CD4-positive, alpha-beta T cell (primary cell): ENCODE results near the gene CHID1. TPM values are rescaled to one million over a fixed set of nuclear protein-coding genes. Genes with fewer than 3 reads are reported as not detected.

Experiments used
- ATAC-seq: fragments of 200-7000 bp; cut with Tn5 transposase; one replicate; pipeline ENCODE4 v1.10.0; 2022; ENCODE audit warnings: mild to moderate bottlenecking; ENCODE audit not compliant: poor library complexity
- CTCF ChIA-PET: fragments of 350-600 bp; sonication (Branson Sonifier 250); formaldehyde crosslinking; loops from one replicate; lab custom pipeline; 2021; ENCODE audit warnings: antibody characterized with exemption, inconsistent platforms; lab: Charles Lee
- POLR2A ChIA-PET: fragments of 350-600 bp; sonication (Branson Sonifier 250); formaldehyde crosslinking; loops from one replicate; lab custom pipeline; 2021; ENCODE audit warnings: antibody characterized with exemption, inconsistent platforms; lab: Charles Lee
- DNase-seq, 14 experiments: peaks; one replicate each; pipeline ENCODE4 v3.0.0-alpha.2; 2013 to 2020; ENCODE audit warnings: mixed read lengths in 2 of 14
- H3K27ac ChIP-seq, 2 donors: one replicate each; pipeline versions ENCODE4 v1.5.1 to v1.7.0; 2013; ENCODE audit warnings: low read length in 2 of 2, low read depth in 1 of 2, mild to moderate bottlenecking in 1 of 2
- H3K27me3 ChIP-seq, 2 experiments: 1 replicate in 1 of 2; 2 replicates in 1 of 2; pipeline versions ENCODE4 v1.6.1 to v1.7.0; 2013; ENCODE audit warnings: low read length in 2 of 2, control low read depth in 1 of 2, mild to moderate bottlenecking in 1 of 2, moderate library complexity in 1 of 2; ENCODE audit not compliant: insufficient read depth in 2 of 2, control insufficient read depth in 1 of 2
- H3K36me3 ChIP-seq: one replicate; pipeline ENCODE4 v1.6.1; 2013; ENCODE audit warnings: low read length, control low read depth; ENCODE audit not compliant: insufficient read depth
- H3K4me1 ChIP-seq: one replicate; pipeline ENCODE4 v1.6.1; 2013; ENCODE audit warnings: low read length, control low read depth; ENCODE audit not compliant: insufficient read depth
- H3K4me3 ChIP-seq: one replicate; pipeline ENCODE4 v1.5.1; 2013; ENCODE audit warnings: mild to moderate bottlenecking, low read length, moderate library complexity
- H3K9me3 ChIP-seq, 2 experiments: 1 replicate in 1 of 2; 2 replicates in 1 of 2; pipeline versions ENCODE4 v1.6.1 to v1.7.0; 2013; ENCODE audit warnings: low read length in 2 of 2, mild to moderate bottlenecking in 2 of 2, control low read depth in 1 of 2, moderate library complexity in 1 of 2; ENCODE audit not compliant: control insufficient read depth in 1 of 2, insufficient read depth in 1 of 2
- H3K27ac Mint-ChIP-seq: one replicate; pipeline ENCODE4 v1.8.0; 2020; ENCODE audit warnings: mixed read lengths
- H3K27me3 Mint-ChIP-seq: one replicate; pipeline ENCODE4 v1.8.0; 2021; ENCODE audit warnings: mixed read lengths
- H3K36me3 Mint-ChIP-seq: one replicate; pipeline ENCODE4 v1.8.0; 2021; ENCODE audit warnings: low read depth, mixed read lengths
- H3K4me1 Mint-ChIP-seq: one replicate; pipeline ENCODE4 v1.8.0; 2021; ENCODE audit warnings: low read depth, mixed read lengths
- H3K4me3 Mint-ChIP-seq: one replicate; pipeline ENCODE4 v1.8.0; 2020; ENCODE audit warnings: mild to moderate bottlenecking, mixed read lengths
- H3K9me3 Mint-ChIP-seq: one replicate; pipeline ENCODE4 v1.8.0; 2020; ENCODE audit warnings: mixed read lengths
- intact Hi-C, 2 experiments: fragments of 100-400 bp; cut with DNase I in 1 of 2; cut with micrococcal nuclease in 1 of 2; formaldehyde crosslinking; loops; one replicate each; pipeline versions ENCODE4 v1.15.1 to v1.9.0; 2023 to 2025; cut with DNase I, micrococcal nuclease
- total RNA-seq, 174 experiments: library from RNA in 2 of 174; stranded (reverse) in 2 of 174; gene quantifications; one replicate each; pipeline ENCODE4 v1.2.3 and lab custom pipeline; 2021 to 2026
- TF ChIP-seq, protein P1 (sequence below): fragments of 200-600 bp; IDR thresholded peaks from one replicate; pipeline ENCODE4 v1.8.0; 2022; ENCODE audit warnings: antibody characterized with exemption, mild to moderate bottlenecking

CHID1 gene
- total RNA-seq, 2 experiments from 2014 or later, result 17.1 to 22.8 TPM

- Histone ChIP-seq H3K4me3 (no peak overlapping the region), H3K36me3 (peaks cover 6% of the 10 kb centered on the region), H3K4me1 (no peaks in the 10 kb centered on the region), H3K9me3 (no peaks in the 10 kb centered on the region), H3K27me3 (no peaks in the 10 kb centered on the region), H3K27ac (no peak overlapping the region)
- ATAC-seq (no peak), DNase-seq (no peak)
- Mint-ChIP-seq H3K36me3 (peaks cover 20% of the 10 kb centered on the region), H3K27ac (no peak overlapping the region), H3K27me3 (no peaks in the 10 kb centered on the region), H3K4me3 (no peak overlapping the region), H3K9me3 (no peaks in the 10 kb centered on the region), H3K4me1 (no peaks in the 10 kb centered on the region)
- intact Hi-C loops, result no loop called here
- POLR2A ChIA-PET, result no interaction called here
- CTCF ChIA-PET, result no interaction called here
- TF ChIP-seq, protein P1, sequence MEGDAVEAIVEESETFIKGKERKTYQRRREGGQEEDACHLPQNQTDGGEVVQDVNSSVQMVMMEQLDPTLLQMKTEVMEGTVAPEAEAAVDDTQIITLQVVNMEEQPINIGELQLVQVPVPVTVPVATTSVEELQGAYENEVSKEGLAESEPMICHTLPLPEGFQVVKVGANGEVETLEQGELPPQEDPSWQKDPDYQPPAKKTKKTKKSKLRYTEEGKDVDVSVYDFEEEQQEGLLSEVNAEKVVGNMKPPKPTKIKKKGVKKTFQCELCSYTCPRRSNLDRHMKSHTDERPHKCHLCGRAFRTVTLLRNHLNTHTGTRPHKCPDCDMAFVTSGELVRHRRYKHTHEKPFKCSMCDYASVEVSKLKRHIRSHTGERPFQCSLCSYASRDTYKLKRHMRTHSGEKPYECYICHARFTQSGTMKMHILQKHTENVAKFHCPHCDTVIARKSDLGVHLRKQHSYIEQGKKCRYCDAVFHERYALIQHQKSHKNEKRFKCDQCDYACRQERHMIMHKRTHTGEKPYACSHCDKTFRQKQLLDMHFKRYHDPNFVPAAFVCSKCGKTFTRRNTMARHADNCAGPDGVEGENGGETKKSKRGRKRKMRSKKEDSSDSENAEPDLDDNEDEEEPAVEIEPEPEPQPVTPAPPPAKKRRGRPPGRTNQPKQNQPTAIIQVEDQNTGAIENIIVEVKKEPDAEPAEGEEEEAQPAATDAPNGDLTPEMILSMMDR, result no peak
Measured at GRCh38 chr11:887589-887988, 23.0 kb downstream of the CHID1 start.

DNA sequence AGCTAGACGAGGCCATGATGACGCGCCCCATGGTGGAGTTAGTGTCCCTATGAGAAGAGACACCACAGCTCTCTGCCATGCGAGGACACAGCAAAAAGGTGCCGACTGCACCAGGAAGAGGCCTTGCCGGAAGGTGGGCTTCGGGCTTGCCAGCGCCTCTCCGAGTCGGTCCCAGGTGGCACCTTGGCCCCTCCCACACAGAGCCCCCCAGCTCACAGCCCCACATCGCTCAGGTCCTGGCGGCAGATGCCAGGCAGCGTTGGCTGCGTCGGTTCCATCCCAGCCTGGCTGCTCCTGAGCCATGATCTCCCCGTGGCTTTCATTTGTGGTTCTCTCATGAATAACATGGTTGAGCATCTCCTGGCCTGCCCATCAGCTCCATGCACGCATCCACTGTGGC lies 24.0 kb downstream of the CHID1 start:
- Histone ChIP-seq H3K27me3 (no peaks in the 10 kb centered on the region), H3K4me1 (no peaks in the 10 kb centered on the region), H3K9me3 (no peaks in the 10 kb centered on the region), H3K27ac (no peak overlapping the region), H3K36me3 (peaks cover 6% of the 10 kb centered on the region), H3K4me3 (no peak overlapping the region)
- intact Hi-C loops, result no loop called here
- Mint-ChIP-seq H3K27ac (no peak overlapping the region), H3K27me3 (no peaks in the 10 kb centered on the region), H3K36me3 (peaks cover 27% of the 10 kb centered on the region), H3K4me1 (no peaks in the 10 kb centered on the region), H3K9me3 (no peaks in the 10 kb centered on the region), H3K4me3 (no peak overlapping the region)
- no peak for ATAC-seq
- no peak for DNase-seq
- ChIA-PET POLR2A (no interaction called here), CTCF (interaction anchor here (0.7 to 1.1 kb wide), 2 partner anchors 14 to 38 kb away, joined by 3 read pairs; no protein-coding TSS in a partner anchor)
- TF ChIP-seq, protein P1, result no peak

DNA sequence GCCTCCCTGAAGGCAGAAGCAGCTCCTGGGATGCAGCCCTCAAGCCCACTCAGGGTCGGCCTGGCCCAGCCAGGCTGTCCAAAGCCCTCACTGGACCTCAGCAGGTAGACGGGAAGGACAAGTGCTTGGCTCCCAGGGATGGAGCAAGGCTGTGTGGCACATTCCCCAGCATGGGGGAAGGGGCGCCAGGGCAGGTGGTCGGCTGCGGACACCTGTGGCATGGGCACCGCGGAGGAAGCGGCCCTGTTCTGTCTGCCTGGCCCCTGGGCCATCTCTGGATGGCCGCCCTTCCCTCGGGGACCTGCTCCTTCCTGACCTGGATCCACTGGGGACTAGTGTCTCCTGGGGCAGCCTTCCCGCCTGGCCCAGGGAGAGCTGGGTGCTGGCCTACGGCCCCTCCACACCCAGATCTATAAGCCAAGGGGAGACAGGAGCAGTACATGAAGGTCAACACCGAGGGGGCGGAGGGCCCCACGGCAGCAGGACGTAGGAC lies 26.0 kb downstream of the CHID1 start:
- H3K27me3 Mint-ChIP-seq, result no peaks in the 10 kb centered on the region
- ATAC-seq, result no peak
- Histone ChIP-seq H3K36me3 (peaks cover 7% of the 10 kb centered on the region), H3K9me3 (no peaks in the 10 kb centered on the region), H3K4me1 (no peaks in the 10 kb centered on the region), H3K27ac (no peak overlapping the region), H3K27me3 (no peaks in the 10 kb centered on the region), H3K4me3 (no peak overlapping the region)
- H3K9me3 Mint-ChIP-seq, result no peaks in the 10 kb centered on the region
- H3K4me1 Mint-ChIP-seq, result no peaks in the 10 kb centered on the region
- TF ChIP-seq, protein P1, result no peak
- DNase-seq, result no peak
- H3K27ac Mint-ChIP-seq, result no peak overlapping the region
- ChIA-PET CTCF (no interaction called here), POLR2A (no interaction called here)
- intact Hi-C loops, result no loop called here
- peaks cover 37% of the 10 kb centered on the region for H3K36me3 Mint-ChIP-seq
- no peak overlapping the region for H3K4me3 Mint-ChIP-seq
